ENCODE results near the gene CHRNA5.

CHRNA5 gene

GRCh38 chr15:78640527-78641101, 75.3 kb downstream of the CHRNA5 start:
- DNase-seq, result no peak

GRCh38 chr15:78641102-78641748, 75.9 kb downstream of the CHRNA5 start, which contains the start of gene CHRNB4:
Gene CHRNB4 (minus strand): TSS chr15:78641210. CDS start chr15:78641133, 77 bp downstream.
- DNase-seq, result peak in 2 of 6 experiments; percentile 5 to 13

- DNase-seq, result no peak
These were observed 76.5 kb downstream of the CHRNA5 start for GRCh38 chr15:78641749-78642275.

- DNase-seq, result no peak
These were observed 77.0 kb downstream of the CHRNA5 start for GRCh38 chr15:78642331-78642730.

Data from stimulated activated naive CD4-positive, alpha-beta T cell (primary cell).